Left cardiac atrium (tissue), 4 donors: ENCODE measurements around the gene HOXA13. TPM values are rescaled to one million over a fixed set of nuclear protein-coding genes. Genes with fewer than 3 reads are reported as not detected.

Experiments used
- ATAC-seq, 2 donors: fragments of 200-7000 bp; cut with Tn5 transposase; one replicate each; pipeline ENCODE4 v1.9.1; 2020; ENCODE audit warnings: mild to moderate bottlenecking in 2 of 2, moderate library complexity in 2 of 2
- DNase-seq: peaks from one replicate; pipeline ENCODE4 v3.0.0-alpha.2; 2020
- intact Hi-C, 2 donors: fragments of 100-400 bp; cut with DNase I; formaldehyde crosslinking; loops; one replicate each; pipeline versions ENCODE4 v1.14.1 to v1.15.1; 2022 to 2023
- total RNA-seq, 2 donors: library from RNA; stranded (reverse); fragmentation: NEBNext Ultra II Directional; extraction: Animal tissue kit (Norgen Biotek cat#: 25700); gene quantifications; one replicate each; pipeline ENCODE4 v1.2.1, GENCODE V29; 2021
- donor health status: DM: no; HTN: yes; CAD: no.
- donor health status: DM: no; HTN: yes; CAD: no; lungs with severe emphysema.
- donor health status: DM: yes; HTN: yes; CAD: no.
- donor health status: Dilated cardiomyopathy.

HOXA13 gene
- total RNA-seq, 2 donors from 2014 or later = not detected

- intact Hi-C loops = loop anchor here (10.0 kb wide), 2 partner anchors 781 to 1301 kb away; no protein-coding TSS in a partner anchor
- no peak for ATAC-seq
- peak; percentile 15 for DNase-seq
Observed at GRCh38 chr7:27165996-27166530, 33.8 kb downstream of the HOXA13 start.

GRCh38 chr7:27165089-27165995 lies 34.5 kb downstream of the HOXA13 start, which contains the start of gene HOXA9:
HOXA9 (minus strand) TSS chr7:27165537; CDS start chr7:27165457, 80 bp downstream.
- ATAC-seq (no peak), DNase-seq (peak; percentile 30)
- intact Hi-C loops = loop anchor here (10.0 kb wide), 2 partner anchors 781 to 1301 kb away; no protein-coding TSS in a partner anchor

- intact Hi-C loops = loop anchor here (5.0 to 10.0 kb wide), 3 partner anchors 780 to 1300 kb away; no protein-coding TSS in a partner anchor
- ATAC-seq = no peak
- DNase-seq = peak; percentile 23
Observed at GRCh38 chr7:27164367-27165088, 35.4 kb downstream of the HOXA13 start.

- no peak for ATAC-seq
- intact Hi-C loops = loop anchor here (5.0 to 10.0 kb wide), 3 partner anchors 779 to 1299 kb away; no protein-coding TSS in a partner anchor
Observed at GRCh38 chr7:27164045-27164366, 35.9 kb downstream of the HOXA13 start.

GRCh38 chr7:27163288-27164044 lies 36.4 kb downstream of the HOXA13 start:
- intact Hi-C loops = loop anchor here (5.0 to 10.0 kb wide), 3 partner anchors 779 to 1299 kb away; no protein-coding TSS in a partner anchor
- DNase-seq = peak; percentile 11
- ATAC-seq = no peak

More at GRCh38 chr7:27164045-27164366, 35.9 kb downstream of the HOXA13 start:
- DNase-seq = no peak

GRCh38 chr7:27162561-27163287 lies 37.2 kb downstream of the HOXA13 start:
- DNase-seq = no peak
- no peak for ATAC-seq
- intact Hi-C loops = loop anchor here (5.0 to 10.0 kb wide), 3 partner anchors 778 to 1298 kb away; no protein-coding TSS in a partner anchor

GRCh38 chr7:27161721-27162560 lies 38.0 kb downstream of the HOXA13 start:
- DNase-seq (peak; percentile 15), ATAC-seq (no peak)
- intact Hi-C loops = loop anchor here (2.0 to 10.0 kb wide), 5 partner anchors 307 to 1297 kb away; no protein-coding TSS in a partner anchor

GRCh38 chr7:27161214-27161720 lies 38.6 kb downstream of the HOXA13 start:
- ATAC-seq (peak; percentile 16 to 36), DNase-seq (peak; percentile 53)
- intact Hi-C loops = loop anchor here (2.0 to 10.0 kb wide), 5 partner anchors 306 to 1296 kb away; no protein-coding TSS in a partner anchor

GRCh38 chr7:27160546-27161213 lies 39.2 kb downstream of the HOXA13 start:
- ATAC-seq = peak; percentile 84
- peak; percentile 87 for DNase-seq
- intact Hi-C loops = loop anchor here (2.0 to 10.0 kb wide), 5 partner anchors 306 to 1296 kb away; no protein-coding TSS in a partner anchor

- ATAC-seq (peak in 1 of 2 donors; percentile 4), DNase-seq (no peak)
- intact Hi-C loops = loop anchor here (2.0 to 10.0 kb wide), 5 partner anchors 305 to 1295 kb away; no protein-coding TSS in a partner anchor
Observed at GRCh38 chr7:27160145-27160545, 39.7 kb downstream of the HOXA13 start.

GRCh38 chr7:27159266-27160144 lies 40.4 kb downstream of the HOXA13 start:
- ATAC-seq = no peak
- intact Hi-C loops = loop anchor here (2.0 to 10.0 kb wide), 5 partner anchors 305 to 1295 kb away; no protein-coding TSS in a partner anchor
- DNase-seq = no peak

GRCh38 chr7:27158436-27159265 lies 41.2 kb downstream of the HOXA13 start:
- intact Hi-C loops = no loop called here
- DNase-seq (no peak), ATAC-seq (no peak)

GRCh38 chr7:27157702-27158431 lies 42.0 kb downstream of the HOXA13 start:
- intact Hi-C loops = no loop called here
- DNase-seq = no peak
- no peak for ATAC-seq
